Measurements from ENCODE around the gene SPATA32.
A peak's percentile ranks its signal among the peaks of the same experiment; 100 is the strongest.

- TF ChIP-seq CTCF (IDR thresholded peaks at IDR 0.05): no peak
- peak in 1 of 3 donors; percentile 24 for TF ChIP-seq POLR2A (IDR thresholded peaks at IDR 0.05)
These were observed 45.6 kb upstream of the SPATA32 start for GRCh38 chr17:45307290-45308015.

Data from body of pancreas (tissue), 4 donors.